GM23338 (cell line): ENCODE measurements around the gene MBOAT1.
A peak's percentile ranks its signal among the peaks of the same experiment; 100 is the strongest.

Experiments
- CREB1 ChIP-seq: fragments of 250-450 bp; sonication (Bioruptor Pico); IDR thresholded peaks from 2 replicates; pipeline ENCODE4 v1.5.0; 2020; ENCODE audit warnings: low read depth, mild to moderate bottlenecking, moderate library complexity
- EZH2 ChIP-seq: fragments of 200-600 bp; sonication (generic); IDR thresholded peaks from one replicate; pipeline ENCODE4 v1.8.0; 2017; ENCODE audit warnings: antibody characterized with exemption, mild to moderate bottlenecking, low read depth; ENCODE audit not compliant: unreplicated experiment
- EZH2phosphoT487 ChIP-seq: fragments of 200-600 bp; sonication (generic); IDR thresholded peaks from one replicate; pipeline ENCODE4 v1.8.1; 2018; ENCODE audit warnings: antibody characterized with exemption; ENCODE audit not compliant: unreplicated experiment
- JUNB ChIP-seq: IDR thresholded peaks from one replicate; pipeline ENCODE4 v1.6.1; 2016; ENCODE audit warnings: antibody characterized with exemption; ENCODE audit not compliant: unreplicated experiment
- NANOG ChIP-seq: IDR thresholded peaks from 2 replicates; pipeline ENCODE4 v1.6.1; 2016; ENCODE audit warnings: antibody characterized with exemption, borderline replicate concordance
- POLR2AphosphoS5 ChIP-seq: IDR thresholded peaks from 2 replicates; pipeline ENCODE4 v1.6.1; 2016; ENCODE audit warnings: antibody characterized with exemption, low read depth
- STAT1 ChIP-seq: IDR thresholded peaks from one replicate; pipeline ENCODE4 v1.6.1; 2016; ENCODE audit warnings: antibody characterized with exemption; ENCODE audit not compliant: unreplicated experiment
- ZNF114 ChIP-seq: fragments of 250-450 bp; sonication (Bioruptor Pico); IDR thresholded peaks from 2 replicates; pipeline ENCODE4 v1.5.0; 2020; ENCODE audit warnings: mild to moderate bottlenecking, moderate library complexity
- ZNF331 ChIP-seq: fragments of 250-450 bp; sonication (Bioruptor Pico); IDR thresholded peaks from 2 replicates; pipeline ENCODE4 v1.5.0; 2020; ENCODE audit warnings: low read depth, mild to moderate bottlenecking, moderate library complexity
- TF ChIP-seq, protein P1 (sequence below), 2 experiments: fragments of 200-600 bp in 1 of 2; sonication (generic) in 1 of 2; conservative IDR thresholded peaks; 2 replicates each; pipeline versions ENCODE4 v1.5.1 to v1.6.1; 2016 to 2017; ENCODE audit warnings: antibody characterized with exemption in 2 of 2, low read depth in 2 of 2, mild to moderate bottlenecking in 2 of 2, moderate library complexity in 1 of 2
- TF ChIP-seq, protein P2 (sequence below): IDR thresholded peaks from one replicate; pipeline ENCODE4 v1.6.1; 2018; ENCODE audit warnings: antibody characterized with exemption; ENCODE audit not compliant: unreplicated experiment
- TF ChIP-seq, protein P3 (sequence below): IDR thresholded peaks from 2 replicates; pipeline ENCODE4 v1.6.1; 2016; ENCODE audit warnings: antibody characterized with exemption

GRCh38 chr6:20198156-20198774, 14.0 kb downstream of the MBOAT1 start:
- TF ChIP-seq, protein P1, sequence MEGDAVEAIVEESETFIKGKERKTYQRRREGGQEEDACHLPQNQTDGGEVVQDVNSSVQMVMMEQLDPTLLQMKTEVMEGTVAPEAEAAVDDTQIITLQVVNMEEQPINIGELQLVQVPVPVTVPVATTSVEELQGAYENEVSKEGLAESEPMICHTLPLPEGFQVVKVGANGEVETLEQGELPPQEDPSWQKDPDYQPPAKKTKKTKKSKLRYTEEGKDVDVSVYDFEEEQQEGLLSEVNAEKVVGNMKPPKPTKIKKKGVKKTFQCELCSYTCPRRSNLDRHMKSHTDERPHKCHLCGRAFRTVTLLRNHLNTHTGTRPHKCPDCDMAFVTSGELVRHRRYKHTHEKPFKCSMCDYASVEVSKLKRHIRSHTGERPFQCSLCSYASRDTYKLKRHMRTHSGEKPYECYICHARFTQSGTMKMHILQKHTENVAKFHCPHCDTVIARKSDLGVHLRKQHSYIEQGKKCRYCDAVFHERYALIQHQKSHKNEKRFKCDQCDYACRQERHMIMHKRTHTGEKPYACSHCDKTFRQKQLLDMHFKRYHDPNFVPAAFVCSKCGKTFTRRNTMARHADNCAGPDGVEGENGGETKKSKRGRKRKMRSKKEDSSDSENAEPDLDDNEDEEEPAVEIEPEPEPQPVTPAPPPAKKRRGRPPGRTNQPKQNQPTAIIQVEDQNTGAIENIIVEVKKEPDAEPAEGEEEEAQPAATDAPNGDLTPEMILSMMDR (conservative IDR thresholded peaks at IDR 0.05; ENCODE audit: low read depth in 2 of 2): no peak
- no peak for TF ChIP-seq POLR2AphosphoS5
- no peak for TF ChIP-seq EZH2
- no peak for TF ChIP-seq EZH2phosphoT487
- TF ChIP-seq, protein P2, sequence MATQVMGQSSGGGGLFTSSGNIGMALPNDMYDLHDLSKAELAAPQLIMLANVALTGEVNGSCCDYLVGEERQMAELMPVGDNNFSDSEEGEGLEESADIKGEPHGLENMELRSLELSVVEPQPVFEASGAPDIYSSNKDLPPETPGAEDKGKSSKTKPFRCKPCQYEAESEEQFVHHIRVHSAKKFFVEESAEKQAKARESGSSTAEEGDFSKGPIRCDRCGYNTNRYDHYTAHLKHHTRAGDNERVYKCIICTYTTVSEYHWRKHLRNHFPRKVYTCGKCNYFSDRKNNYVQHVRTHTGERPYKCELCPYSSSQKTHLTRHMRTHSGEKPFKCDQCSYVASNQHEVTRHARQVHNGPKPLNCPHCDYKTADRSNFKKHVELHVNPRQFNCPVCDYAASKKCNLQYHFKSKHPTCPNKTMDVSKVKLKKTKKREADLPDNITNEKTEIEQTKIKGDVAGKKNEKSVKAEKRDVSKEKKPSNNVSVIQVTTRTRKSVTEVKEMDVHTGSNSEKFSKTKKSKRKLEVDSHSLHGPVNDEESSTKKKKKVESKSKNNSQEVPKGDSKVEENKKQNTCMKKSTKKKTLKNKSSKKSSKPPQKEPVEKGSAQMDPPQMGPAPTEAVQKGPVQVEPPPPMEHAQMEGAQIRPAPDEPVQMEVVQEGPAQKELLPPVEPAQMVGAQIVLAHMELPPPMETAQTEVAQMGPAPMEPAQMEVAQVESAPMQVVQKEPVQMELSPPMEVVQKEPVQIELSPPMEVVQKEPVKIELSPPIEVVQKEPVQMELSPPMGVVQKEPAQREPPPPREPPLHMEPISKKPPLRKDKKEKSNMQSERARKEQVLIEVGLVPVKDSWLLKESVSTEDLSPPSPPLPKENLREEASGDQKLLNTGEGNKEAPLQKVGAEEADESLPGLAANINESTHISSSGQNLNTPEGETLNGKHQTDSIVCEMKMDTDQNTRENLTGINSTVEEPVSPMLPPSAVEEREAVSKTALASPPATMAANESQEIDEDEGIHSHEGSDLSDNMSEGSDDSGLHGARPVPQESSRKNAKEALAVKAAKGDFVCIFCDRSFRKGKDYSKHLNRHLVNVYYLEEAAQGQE: no peak
- no peak for TF ChIP-seq CREB1 (CRISPR knock-in tag)
- TF ChIP-seq ZNF114 (CRISPR knock-in tag): no peak
- TF ChIP-seq, protein P3, sequence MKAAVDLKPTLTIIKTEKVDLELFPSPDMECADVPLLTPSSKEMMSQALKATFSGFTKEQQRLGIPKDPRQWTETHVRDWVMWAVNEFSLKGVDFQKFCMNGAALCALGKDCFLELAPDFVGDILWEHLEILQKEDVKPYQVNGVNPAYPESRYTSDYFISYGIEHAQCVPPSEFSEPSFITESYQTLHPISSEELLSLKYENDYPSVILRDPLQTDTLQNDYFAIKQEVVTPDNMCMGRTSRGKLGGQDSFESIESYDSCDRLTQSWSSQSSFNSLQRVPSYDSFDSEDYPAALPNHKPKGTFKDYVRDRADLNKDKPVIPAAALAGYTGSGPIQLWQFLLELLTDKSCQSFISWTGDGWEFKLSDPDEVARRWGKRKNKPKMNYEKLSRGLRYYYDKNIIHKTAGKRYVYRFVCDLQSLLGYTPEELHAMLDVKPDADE: no peak
- no peak for TF ChIP-seq ZNF331 (CRISPR knock-in tag)
- TF ChIP-seq STAT1: no peak
- 0 out of 2 replicates have a peak, but pooled peaks have one; percentile 15 for TF ChIP-seq NANOG
- no peak for TF ChIP-seq JUNB
